NCI-H82 treated with DMSO at 0.1 percent for 48 hours (cell line): ENCODE measurements around the gene PAIP2.
"Not testable (repeated sequence)": the region's sequence is repeated elsewhere in the genome, so short reads cannot be mapped to it uniquely, and the experiment has no call there.

Source experiments
- DNase-seq: peaks from one replicate; lab custom pipeline; 2025; ENCODE audit not compliant: unreplicated experiment; lab: John Stamatoyannopoulos, UW

Gene PAIP2

DNA sequence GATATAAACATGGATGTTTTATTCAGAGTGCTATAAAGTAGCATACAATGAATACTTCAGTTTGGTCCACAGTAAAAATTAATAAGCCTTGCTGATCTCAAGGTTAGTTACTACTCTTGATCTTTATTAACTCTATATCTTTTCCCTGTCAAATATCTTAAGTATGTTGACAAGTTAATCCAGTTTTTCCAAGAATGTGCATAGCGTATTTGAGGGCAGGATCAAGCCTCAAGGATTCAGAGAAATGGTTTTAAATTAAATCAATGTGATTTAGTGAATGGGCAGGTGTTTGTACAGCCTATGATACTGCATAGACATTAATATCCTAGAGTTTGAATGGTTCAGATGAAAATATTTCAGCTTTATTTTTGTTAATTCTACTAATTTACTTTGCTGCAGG, 27.4 kb upstream of the PAIP2 start:
- no peak for DNase-seq

DNA sequence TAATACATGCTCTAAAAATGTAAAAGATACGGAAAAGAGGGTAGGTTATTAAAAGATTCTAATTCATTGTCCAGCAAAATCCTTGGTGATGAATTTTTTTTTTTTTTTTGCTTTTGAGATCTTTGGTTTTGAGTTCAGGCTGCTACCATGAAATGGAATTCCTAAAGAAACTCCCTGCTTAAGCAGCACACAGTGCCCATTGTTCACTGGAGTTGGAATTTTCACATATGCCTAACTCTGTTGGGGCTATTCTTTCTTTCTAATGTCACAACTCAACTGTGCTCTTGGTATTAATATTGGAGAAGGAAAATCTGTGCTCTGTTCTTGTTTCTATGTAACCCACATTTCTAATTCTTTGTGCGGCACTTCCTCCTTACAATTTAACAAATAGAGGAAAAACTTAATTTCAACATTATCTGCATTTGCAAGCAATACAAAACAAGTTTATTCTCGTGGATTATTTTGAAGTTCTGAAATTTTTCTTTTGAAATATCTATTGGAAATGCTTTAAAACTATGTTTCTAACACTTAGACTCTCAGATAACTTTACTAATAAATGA, 26.5 kb upstream of the PAIP2 start:
- no peak for DNase-seq

- DNase-seq, result no peak
Observed at GRCh38 chr5:139335811-139336210, 5.8 kb upstream of the PAIP2 start.

- no peak for DNase-seq
Observed at GRCh38 chr5:139340051-139340450, 1.6 kb upstream of the PAIP2 start.

DNA sequence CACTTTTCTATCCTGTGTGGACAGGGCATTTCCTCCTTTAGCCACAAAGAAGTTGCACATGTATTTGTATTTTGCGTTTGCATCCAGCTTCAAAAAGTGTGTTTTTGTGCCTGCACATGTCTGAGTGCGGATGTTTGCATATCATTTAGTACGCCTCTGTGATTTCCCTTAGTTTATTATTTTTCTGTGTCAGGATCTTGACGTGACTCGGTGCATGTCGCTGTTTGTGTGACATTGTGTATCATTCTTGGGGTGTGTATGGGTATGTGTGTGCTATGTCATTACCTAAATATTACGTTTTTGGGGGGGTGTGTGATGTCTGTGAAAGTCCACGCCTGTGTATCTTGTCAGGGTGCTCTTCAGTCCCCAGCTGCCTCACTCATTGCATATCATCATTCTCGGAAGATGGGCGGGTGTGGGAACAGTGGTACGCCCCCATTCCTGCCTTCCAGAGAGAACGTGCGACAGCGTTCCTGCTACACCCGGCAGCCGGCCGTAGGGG, 416 bp upstream of the PAIP2 start:
- no peak for DNase-seq

DNA sequence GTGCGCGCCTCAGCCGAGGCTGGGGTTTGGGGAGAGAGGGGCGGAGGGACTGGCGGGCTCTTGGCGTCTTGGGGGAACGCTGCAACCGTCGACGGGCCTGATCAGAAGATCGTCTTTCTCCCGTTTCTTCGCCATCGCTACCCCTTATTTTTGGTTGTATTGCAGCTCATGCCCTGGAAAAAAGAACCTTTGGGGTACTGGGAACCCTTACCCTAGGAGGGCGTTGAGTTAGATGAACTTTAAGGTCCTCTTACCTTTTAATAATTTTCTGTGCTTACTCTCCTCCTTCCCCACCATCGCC, 719 bp downstream of the PAIP2 start:
- DNase-seq, result no peak

DNA sequence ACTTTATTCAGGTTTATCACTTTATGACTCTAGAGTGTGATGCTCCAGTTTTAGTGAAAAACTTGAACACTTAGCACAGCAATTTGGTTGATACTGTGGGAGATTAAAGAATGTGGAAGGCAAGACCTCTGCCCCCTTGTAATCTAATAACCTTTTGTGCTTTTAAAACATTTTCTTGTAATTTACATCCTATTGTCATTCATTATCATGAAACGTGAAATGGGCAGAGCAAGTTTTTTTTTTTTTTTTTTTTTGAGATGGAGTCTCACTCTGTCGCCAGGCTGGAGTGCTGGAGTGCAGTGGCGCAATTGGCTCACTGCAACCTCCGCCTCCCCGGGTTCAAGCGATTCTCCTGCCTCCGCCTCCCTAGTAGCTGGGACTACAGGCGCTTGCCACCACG, 1.8 kb downstream of the PAIP2 start:
- no peak for DNase-seq

DNA sequence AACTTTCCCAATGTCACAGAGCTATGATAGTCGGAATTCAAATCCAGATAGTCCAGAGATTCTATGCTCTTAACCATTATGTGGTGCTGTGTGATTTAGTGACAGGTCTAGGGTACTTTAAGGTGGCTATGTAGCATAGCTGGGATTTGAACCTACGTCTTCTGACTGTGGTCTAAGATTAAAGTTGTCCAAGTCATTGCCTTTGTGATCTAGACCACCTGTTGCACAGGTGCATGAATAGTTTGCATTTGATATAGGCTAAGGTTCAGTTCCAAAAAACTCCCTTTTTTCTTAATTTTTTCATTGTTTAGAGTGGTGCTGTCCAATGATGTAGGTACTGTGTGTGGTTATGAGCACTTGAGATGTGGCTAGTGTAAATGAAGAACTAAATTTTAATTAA, 2.5 kb downstream of the PAIP2 start:
- no peak for DNase-seq

DNA sequence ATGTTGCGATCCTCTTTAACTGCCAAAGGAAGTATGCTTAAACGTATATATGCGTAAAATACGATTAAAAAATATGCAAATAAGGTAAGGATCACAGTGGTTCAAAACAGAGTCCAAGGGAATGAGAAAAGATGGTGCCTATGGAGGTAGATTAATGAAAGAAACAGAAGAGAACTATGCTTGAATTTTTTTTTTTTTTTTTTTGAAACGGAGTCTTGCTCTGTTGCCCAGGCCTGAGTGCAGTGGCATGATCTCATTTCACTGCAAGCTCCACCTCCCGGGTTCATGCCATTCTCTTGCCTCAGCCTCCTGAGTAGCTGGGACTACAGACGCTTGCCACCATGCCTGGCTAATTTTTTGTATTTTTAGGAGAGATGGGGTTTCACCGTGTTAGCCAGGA, 3.8 kb downstream of the PAIP2 start:
- not testable (repeated sequence) for DNase-seq

GRCh38 chr5:139347863-139348262, 6.2 kb downstream of the PAIP2 start:
- not testable (repeated sequence) for DNase-seq

- DNase-seq, result no peak
Observed at GRCh38 chr5:139354186-139354585, 12.5 kb downstream of the PAIP2 start.

GRCh38 chr5:139355900-139356299, 14.2 kb downstream of the PAIP2 start:
- not testable (repeated sequence) for DNase-seq

DNA sequence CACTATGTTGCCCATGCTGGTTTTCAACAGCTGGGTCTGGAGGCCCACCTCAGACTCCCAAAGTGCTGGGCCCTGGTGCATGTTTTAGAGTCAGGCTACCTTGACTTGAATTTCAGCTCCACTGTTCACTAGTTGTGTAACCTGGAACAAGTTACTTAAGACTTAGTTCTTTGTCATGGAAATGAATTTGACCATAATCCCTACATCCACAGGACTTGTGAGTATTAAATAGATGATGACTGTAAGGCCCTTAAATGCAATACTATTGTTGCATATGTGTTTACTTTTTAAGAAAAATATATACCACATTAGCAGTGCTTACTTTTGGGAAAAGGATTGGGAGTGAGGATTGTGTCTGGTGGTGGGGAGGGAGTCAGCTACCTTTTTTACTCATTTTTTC, 16.4 kb downstream of the PAIP2 start:
- no peak for DNase-seq

GRCh38 chr5:139360384-139360783, 18.7 kb downstream of the PAIP2 start:
- DNase-seq, result no peak

DNA sequence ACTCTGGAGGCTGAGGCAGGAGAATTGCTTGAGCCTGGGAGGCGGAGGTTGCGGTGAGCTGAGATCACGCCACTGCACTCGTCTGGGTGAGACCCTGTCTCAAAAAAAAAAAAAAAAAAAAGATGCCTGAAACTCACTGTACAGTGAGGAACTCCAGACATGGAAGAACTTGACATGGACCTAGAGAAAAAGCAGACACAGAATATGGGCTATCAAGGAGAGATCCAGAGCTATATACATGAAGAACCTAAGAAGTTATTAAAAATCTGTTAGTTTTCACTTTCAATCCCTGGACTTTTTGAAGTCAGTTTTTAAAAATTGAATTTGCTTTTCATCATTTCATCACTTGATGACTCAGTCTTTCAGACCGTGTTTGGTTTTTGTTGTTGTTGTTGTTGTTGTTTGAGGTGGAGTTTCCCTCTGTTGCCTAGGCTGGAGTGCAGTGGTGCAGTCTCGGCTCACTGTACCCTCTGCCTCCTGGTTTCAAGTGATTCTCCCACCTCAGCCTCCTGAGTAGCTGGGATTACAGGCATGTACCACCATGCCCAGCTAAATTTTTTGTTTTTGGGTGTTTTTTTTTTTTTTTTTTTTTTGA, 20.3 kb downstream of the PAIP2 start:
- no peak for DNase-seq

GRCh38 chr5:139363937-139364336, 22.3 kb downstream of the PAIP2 start:
- DNase-seq, result no peak

DNA sequence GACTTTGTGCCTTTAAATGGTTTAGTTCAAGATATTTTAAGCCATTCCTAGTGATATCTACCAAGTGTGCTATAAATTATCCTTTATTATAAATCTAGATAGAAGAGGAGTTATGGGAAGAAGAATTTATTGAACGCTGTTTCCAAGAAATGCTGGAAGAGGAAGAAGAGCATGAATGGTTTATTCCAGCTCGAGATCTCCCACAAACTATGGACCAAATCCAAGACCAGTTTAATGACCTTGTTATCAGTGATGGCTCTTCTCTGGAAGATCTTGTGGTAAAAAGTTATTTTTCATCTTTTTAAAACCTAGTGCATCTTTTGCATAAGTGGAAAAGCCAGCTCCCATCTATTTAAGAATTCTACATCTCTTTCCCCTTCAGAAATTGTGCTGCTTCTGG, 22.8 kb downstream of the PAIP2 start:
- no peak for DNase-seq

DNA sequence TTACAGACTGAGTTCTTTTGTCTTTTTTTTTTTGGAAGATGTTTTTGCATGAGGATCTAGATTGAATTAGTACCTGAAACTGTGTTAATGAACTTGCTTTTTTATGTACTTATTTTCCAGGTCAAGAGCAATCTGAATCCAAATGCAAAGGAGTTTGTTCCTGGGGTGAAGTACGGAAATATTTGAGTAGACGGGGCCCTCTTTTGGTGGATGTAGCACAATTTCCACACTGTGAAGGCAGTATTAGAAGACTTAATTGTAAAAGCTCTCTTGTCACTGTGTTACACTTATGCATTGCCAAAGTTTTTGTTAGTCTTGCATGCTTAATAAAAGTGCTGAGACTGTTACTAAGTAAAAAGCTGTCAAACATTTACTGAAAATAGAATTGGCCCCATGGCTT, 27.0 kb downstream of the PAIP2 start:
- no peak for DNase-seq

GRCh38 chr5:139369181-139369580, 27.5 kb downstream of the PAIP2 start:
- no peak for DNase-seq

DNA sequence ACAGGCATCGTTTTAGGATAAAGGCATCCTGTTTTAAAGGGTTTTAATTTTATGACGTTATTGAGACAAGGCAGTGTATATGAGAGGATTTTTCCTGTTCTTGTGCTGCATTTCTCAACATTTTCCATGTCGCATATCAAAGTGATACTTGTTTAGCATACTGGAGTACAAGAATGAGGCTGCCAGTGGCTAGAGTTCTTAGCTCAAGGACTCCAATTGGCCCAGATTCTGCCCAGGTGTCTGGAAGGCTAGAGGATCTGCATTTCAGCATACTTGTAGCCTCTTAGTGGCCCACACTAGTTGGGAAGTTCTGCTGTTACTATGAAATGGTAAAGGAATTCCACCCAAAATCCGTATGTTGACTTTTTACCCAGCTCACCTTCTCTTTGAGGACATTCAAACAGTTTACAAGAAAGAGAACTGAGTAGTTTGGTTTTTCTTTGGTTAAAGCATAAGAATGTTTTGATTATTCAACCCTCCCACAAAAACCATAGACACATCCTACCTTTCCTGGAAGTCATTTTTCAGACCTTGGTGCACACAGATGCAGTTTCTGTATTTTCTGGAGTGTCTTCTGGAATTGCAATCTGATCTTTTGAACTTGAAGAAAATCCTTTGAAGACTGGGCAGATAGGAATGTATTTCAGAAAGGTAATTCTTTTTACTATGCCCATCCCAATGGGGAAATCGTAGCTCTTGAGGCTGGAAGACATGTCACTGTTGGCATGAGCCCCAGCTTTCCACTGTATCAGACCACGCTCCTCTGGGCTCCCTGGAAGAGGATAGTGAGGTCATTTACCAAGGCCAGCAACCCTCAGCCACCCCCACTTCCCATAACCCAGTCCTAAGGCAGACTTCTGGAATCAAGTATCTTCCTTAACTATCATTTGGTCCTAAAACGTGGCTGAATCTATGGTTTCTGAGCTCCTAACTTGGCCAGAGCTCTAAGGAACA, 30.1 kb downstream of the PAIP2 start:
- DNase-seq, result no peak

DNA sequence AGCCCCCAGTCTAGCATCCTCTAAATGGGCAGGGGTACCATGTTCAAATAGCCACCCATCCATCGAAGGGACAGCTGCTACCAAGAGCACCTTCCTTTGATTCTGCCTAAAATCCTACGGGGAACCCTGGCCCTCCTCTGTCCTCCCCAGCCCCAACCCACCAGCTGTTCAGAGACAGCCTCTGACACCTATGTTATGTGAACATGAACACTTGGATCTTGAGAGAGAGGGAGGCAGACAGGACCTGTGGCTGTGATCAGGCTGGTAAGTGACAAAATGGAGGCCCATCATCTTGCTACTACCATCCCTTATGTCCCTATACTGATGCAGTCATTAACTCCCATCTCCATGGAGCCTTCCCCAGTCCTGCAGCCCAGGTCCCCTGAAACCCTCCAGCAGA, 33.3 kb downstream of the PAIP2 start:
- no peak for DNase-seq

GRCh38 chr5:139376364-139376763, 34.7 kb downstream of the PAIP2 start:
- no peak for DNase-seq
